Psoas muscle (tissue), 8 donors: Measurements from ENCODE around the gene ZNF385B. TPM values are rescaled to one million over a fixed set of nuclear protein-coding genes. Genes with fewer than 3 reads are reported as not detected.

Experiments used
- ATAC-seq, 4 donors: fragments of 200-7000 bp; cut with Tn5 transposase; one replicate each; pipeline ENCODE4 v1.9.1; 2020; ENCODE audit warnings: moderate library complexity in 3 of 4, mild to moderate bottlenecking in 2 of 4
- DNase-seq, 2 donors: peaks; one replicate each; pipeline ENCODE4 v3.0.0-alpha.2; 2020
- H3K27ac ChIP-seq: fragments of 200-600 bp; one replicate; pipeline ENCODE4 v1.8.0; 2022
- H3K27me3 ChIP-seq, 3 donors: fragments of 200-600 bp in 1 of 3; one replicate each; pipeline versions ENCODE4 v1.6.1 to v1.8.0; 2013 to 2022; ENCODE audit warnings: low read length in 2 of 3, mild to moderate bottlenecking in 2 of 3, moderate library complexity in 1 of 3; ENCODE audit not compliant: insufficient read depth in 3 of 3
- H3K36me3 ChIP-seq, 2 donors: fragments of 200-600 bp in 1 of 2; one replicate each; pipeline versions ENCODE4 v1.6.1 to v1.8.0; 2013 to 2022; ENCODE audit warnings: low read depth in 1 of 2, mild to moderate bottlenecking in 1 of 2, moderate library complexity in 1 of 2; ENCODE audit not compliant: insufficient read depth in 1 of 2
- H3K4me1 ChIP-seq: fragments of 200-600 bp; one replicate; pipeline ENCODE4 v1.8.0; 2022
- H3K4me3 ChIP-seq: fragments of 200-600 bp; one replicate; pipeline ENCODE4 v1.8.0; 2022; ENCODE audit warnings: mild to moderate bottlenecking
- H3K9me3 ChIP-seq: fragments of 200-600 bp; one replicate; pipeline ENCODE4 v1.8.0; 2022
- WGBS, 3 donors: extraction: QIAGEN DNeasy Blood & Tissue Kit; methylation state at CpG; one replicate each; pipeline versions ENCODE4 v1.1.6 to v1.1.7; 2013; 5-methylcytosine and 5-hydroxymethylcytosine counted together
- intact Hi-C, 2 donors: fragments of 100-400 bp; cut with DNase I; formaldehyde crosslinking; loops; one replicate each; pipeline versions ENCODE4 v1.11.0 to v1.14.2; 2022
- polyA plus RNA-seq, 3 donors: library from polyadenylated mRNA; stranded (reverse); fragments of 200-250 nt; gene quantifications; one replicate each; pipeline ENCODE4 v1.2.3, GENCODE V29; 2013
- total RNA-seq, 4 donors: library from RNA; stranded (reverse); fragmentation: NEBNext Ultra II Directional in 2 of 4; extraction: Animal tissue kit (Norgen Biotek cat#: 25700) in 2 of 4; gene quantifications; one replicate each; pipeline versions ENCODE4 v1.2.1 to v1.2.4, GENCODE V29; 2021 to 2023
- TF ChIP-seq, protein P1 (sequence below): fragments of 200-600 bp; IDR thresholded peaks from one replicate; pipeline ENCODE4 v1.8.0; 2022; ENCODE audit warnings: antibody characterized with exemption
- donor health status: healthy with polysubstance abuse.
- donor health status: DM: no; HTN: no; CAD: no; lungs with moderate emphysema.
- donor health status: Bipolar disorder and iron deficiency.
- donor health status: healthy.
- donor health status: DM: yes; HTN: yes; CAD: no.
- donor health status: DM: no; HTN: no; CAD: no.
- donor health status: DM: no; HTN: no; CAD: no.
- donor health status: DM: yes; HTN: yes; CAD: no.

Gene ZNF385B
- total and polyA plus RNA-seq, 7 donors, result 8.8 to 42.9 (median 18.1) TPM

- intact Hi-C loops, result no loop called here
- H3K4me3 ChIP-seq, result no peak overlapping the region
- TF ChIP-seq, protein P1, sequence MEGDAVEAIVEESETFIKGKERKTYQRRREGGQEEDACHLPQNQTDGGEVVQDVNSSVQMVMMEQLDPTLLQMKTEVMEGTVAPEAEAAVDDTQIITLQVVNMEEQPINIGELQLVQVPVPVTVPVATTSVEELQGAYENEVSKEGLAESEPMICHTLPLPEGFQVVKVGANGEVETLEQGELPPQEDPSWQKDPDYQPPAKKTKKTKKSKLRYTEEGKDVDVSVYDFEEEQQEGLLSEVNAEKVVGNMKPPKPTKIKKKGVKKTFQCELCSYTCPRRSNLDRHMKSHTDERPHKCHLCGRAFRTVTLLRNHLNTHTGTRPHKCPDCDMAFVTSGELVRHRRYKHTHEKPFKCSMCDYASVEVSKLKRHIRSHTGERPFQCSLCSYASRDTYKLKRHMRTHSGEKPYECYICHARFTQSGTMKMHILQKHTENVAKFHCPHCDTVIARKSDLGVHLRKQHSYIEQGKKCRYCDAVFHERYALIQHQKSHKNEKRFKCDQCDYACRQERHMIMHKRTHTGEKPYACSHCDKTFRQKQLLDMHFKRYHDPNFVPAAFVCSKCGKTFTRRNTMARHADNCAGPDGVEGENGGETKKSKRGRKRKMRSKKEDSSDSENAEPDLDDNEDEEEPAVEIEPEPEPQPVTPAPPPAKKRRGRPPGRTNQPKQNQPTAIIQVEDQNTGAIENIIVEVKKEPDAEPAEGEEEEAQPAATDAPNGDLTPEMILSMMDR, result no peak
- H3K9me3 ChIP-seq, result no peaks in the 10 kb centered on the region
- no peak overlapping the region for H3K27ac ChIP-seq
- no peaks in the 10 kb centered on the region for H3K36me3 ChIP-seq
- ATAC-seq, result no peak
- no peaks in the 10 kb centered on the region for H3K4me1 ChIP-seq
- no peak for DNase-seq
- no peaks in the 10 kb centered on the region for H3K27me3 ChIP-seq
These were observed 14.5 kb upstream of the ZNF385B start for GRCh38 chr2:179875864-179876263.

DNA sequence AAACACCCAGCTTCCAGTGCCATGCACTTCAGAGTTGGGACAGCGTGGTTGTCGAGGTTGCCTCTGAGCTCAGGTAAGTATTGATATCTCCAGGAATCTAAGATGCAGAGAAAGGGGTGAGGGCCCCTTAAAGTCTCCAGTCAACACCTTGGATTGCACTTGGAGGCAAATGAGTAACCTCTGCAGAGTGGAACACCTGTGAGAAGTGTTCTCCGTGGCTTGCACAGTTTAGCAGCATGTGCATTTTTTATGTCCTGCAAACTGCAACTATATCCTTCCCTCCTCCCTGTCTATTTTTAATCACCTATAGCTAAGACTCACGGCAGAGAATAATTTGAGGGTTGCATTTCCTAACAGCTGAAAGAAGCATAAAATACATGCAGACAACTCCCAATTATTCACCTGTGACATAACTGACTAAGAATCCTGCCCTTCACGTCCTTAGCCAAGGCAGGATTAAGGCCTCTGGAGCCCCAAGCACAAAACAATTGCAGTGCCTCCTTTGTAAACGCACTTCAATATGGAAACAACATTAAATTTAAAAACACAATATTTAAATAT lies 1.6 kb upstream of the ZNF385B start:
- peak; percentile 20 to 79 (median 66) for ATAC-seq
- Histone ChIP-seq H3K4me3 (no peak overlapping the region), H3K36me3 (no peaks in the 10 kb centered on the region), H3K27ac (peak overlapping the region; percentile 80), H3K4me1 (peaks cover 15% of the 10 kb centered on the region), H3K27me3 (peaks cover 0 to 3% (median 0%) of the 10 kb centered on the region in 3 donors), H3K9me3 (no peaks in the 10 kb centered on the region)
- TF ChIP-seq, protein P1, result no peak
- no peak for DNase-seq
- 35 to 47% (median 39%) methylated on average over 6 of the region's 6 CpGs for WGBS, 3 donors
- intact Hi-C loops, result loop anchor here in 1 of 2 donors (5.0 kb wide), 1 partner anchor 74 kb away; no protein-coding TSS in a partner anchor

DNA sequence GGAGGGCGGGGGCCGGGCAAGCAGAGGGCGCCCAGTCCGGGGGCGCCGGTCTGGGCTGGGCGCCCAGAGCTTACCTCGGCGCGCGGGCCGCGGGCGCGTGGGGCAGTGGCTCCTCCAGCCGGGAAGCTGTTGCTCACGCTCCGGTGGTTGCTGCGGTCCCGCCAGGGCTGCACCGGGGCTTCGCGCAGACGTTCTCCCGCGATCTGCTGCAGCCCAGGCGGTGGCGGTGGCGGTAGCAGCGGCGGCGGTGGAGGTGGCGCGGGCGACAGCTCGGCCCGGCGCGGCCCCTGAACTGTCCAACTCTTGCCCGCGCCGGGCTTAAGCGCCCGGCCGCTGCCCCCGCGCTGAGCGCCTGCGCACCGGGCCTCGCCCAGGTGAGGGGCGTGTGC lies 391 bp downstream of the ZNF385B start:
- 0 to 1% (median 0%) methylated on average over 15 to 52 of the region's 52 CpGs for WGBS, 3 donors
- peaks cover 0 to 3% (median 0%) of the 10 kb centered on the region in 3 donors for H3K27me3 ChIP-seq
- peak overlapping the region; percentile 81 for H3K4me3 ChIP-seq

DNA sequence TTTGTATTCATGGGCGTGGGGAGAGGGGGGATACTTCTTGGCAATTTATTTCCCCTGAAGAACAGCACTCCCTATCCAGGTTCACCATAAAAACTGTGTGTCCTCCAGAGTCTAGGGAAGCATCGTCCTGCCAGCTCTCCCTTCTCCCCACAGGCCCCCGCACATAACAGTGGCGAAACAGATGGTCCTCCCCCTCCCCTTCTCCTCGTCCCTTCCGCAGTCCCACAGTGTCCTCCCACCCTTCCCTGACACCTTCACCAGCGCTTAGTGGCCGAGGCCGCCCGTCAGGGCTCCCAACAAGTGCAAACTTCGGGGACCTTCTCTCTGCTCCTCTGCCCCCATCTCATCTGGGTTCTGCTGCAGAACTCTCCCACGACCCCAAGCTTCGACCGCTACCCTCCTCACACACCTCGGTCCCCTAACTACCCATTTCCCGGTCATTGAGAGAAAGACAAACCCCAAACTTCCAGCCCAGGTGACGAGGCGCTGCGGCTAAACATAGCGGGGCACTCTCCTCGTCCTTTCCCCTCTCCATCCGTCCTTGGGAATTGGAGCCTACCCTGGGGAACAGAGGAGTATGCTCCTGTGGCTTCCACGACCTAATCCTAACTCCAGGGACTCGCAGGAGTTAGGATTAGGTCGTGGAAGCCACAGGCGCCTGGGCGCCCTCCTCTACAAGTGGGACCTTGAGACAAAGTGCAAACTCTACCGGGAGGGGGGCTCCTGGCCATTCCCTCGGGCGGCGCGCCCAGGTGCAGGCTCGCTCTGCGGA lies 971 bp downstream of the ZNF385B start:
- DNase-seq (peak in 1 of 2 donors; percentile 45), ATAC-seq (peak; percentile 18 to 46 (median 34))
- Histone ChIP-seq H3K27me3 (peaks cover 0 to 3% (median 0%) of the 10 kb centered on the region in 3 donors), H3K4me3 (peak overlapping the region; percentile 81), H3K36me3 (no peaks in the 10 kb centered on the region), H3K9me3 (no peaks in the 10 kb centered on the region), H3K27ac (peak overlapping the region; percentile 80), H3K4me1 (peaks cover 15% of the 10 kb centered on the region)
- intact Hi-C loops, result loop anchor here in 1 of 2 donors (5.0 kb wide), 1 partner anchor 77 kb away; no protein-coding TSS in a partner anchor
- TF ChIP-seq, protein P1, result no peak
- WGBS, 3 donors, result 6 to 12% (median 10%) methylated on average over 31 to 34 of the region's 34 CpGs

More for the DNA sequence above, 391 bp downstream of the ZNF385B start:
- TF ChIP-seq, protein P1, result no peak
- ATAC-seq, result peak; percentile 66 to 74 (median 70)
- Histone ChIP-seq H3K4me1 (peaks cover 15% of the 10 kb centered on the region), H3K9me3 (no peaks in the 10 kb centered on the region), H3K36me3 (no peaks in the 10 kb centered on the region), H3K27ac (peak overlapping the region; percentile 80)
- intact Hi-C loops, result loop anchor here in 1 of 2 donors (5.0 kb wide), 1 partner anchor 76 kb away; no protein-coding TSS in a partner anchor
- peak in 1 of 2 donors; percentile 18 for DNase-seq
